Activated CD4-positive, alpha-beta T cell treated with anti-CD3 and anti-CD28 coated beads for 36 hours (primary cell): ENCODE data around the gene CSN3. TPM values are rescaled to one million over a fixed set of nuclear protein-coding genes. Genes with fewer than 3 reads are reported as not detected.

ENCODE experiments used
- ATAC-seq: fragments of 200-7000 bp; cut with Tn5 transposase; one replicate; pipeline ENCODE4 v1.10.0; 2021; ENCODE audit warnings: mild to moderate bottlenecking, moderate library complexity
- CTCF ChIA-PET: fragments of 350-600 bp; sonication (Branson Sonifier 250); formaldehyde crosslinking; loops from one replicate; lab custom pipeline; 2021; ENCODE audit warnings: antibody characterized with exemption; lab: Charles Lee
- POLR2A ChIA-PET: fragments of 350-600 bp; sonication (Branson Sonifier 250); formaldehyde crosslinking; loops from one replicate; lab custom pipeline; 2021; ENCODE audit warnings: antibody characterized with exemption, inconsistent platforms; lab: Charles Lee
- DNase-seq: peaks from one replicate; pipeline ENCODE4 v3.0.0-alpha.2; 2020
- H3K27ac Mint-ChIP-seq: one replicate; pipeline ENCODE4 v1.8.0; 2021; ENCODE audit warnings: mixed read lengths
- H3K27me3 Mint-ChIP-seq: one replicate; pipeline ENCODE4 v1.8.0; 2021; ENCODE audit warnings: mixed read lengths
- H3K36me3 Mint-ChIP-seq: one replicate; pipeline ENCODE4 v1.8.0; 2021; ENCODE audit warnings: low read depth, mixed read lengths
- H3K4me1 Mint-ChIP-seq: one replicate; pipeline ENCODE4 v1.8.0; 2021; ENCODE audit warnings: mixed read lengths
- H3K4me3 Mint-ChIP-seq: one replicate; pipeline ENCODE4 v1.8.0; 2021; ENCODE audit warnings: mild to moderate bottlenecking, moderate library complexity, mixed read lengths
- H3K9me3 Mint-ChIP-seq: one replicate; pipeline ENCODE4 v1.8.0; 2021; ENCODE audit warnings: low read depth, mixed read lengths
- intact Hi-C, 2 experiments: fragments of 100-400 bp; cut with DNase I in 1 of 2; cut with micrococcal nuclease in 1 of 2; formaldehyde crosslinking; loops; one replicate each; pipeline versions ENCODE4 v1.14.2 to v1.15.1; 2022 to 2024; cut with DNase I, micrococcal nuclease
- total RNA-seq, 2 experiments: library from RNA; stranded (reverse); gene quantifications; one replicate each; pipeline ENCODE4 v1.2.3, GENCODE V29; 2021

Gene CSN3
- total RNA-seq, 2 experiments from 2014 or later, result not detected

DNA sequence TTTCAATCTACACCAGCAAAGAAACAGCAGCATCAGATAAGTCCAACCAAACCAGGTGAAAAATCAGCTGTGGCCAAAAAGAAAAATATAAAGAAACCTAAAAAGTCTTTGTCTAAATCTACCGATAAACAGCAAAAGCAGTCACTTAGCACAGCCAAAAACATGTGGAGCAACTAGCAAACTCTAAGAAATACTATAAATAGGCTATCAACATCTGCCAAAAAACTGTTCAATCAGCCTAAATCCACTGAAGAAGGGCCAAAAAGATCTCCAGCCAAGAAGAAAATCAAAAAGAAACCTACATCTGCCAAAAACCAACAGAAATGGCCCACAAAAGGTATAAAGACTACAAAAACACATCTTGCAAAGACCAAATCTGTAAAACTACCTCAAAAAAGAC lies 55.7 kb downstream of the CSN3 start:
- DNase-seq (no peak), ATAC-seq (no peak)
- ChIA-PET POLR2A (no interaction called here), CTCF (interaction anchor here (0.9 kb wide), 1 partner anchor 29 kb away, joined by 3 read pairs; no protein-coding TSS in a partner anchor)
- H3K27me3 Mint-ChIP-seq, result peaks cover 2% of the 10 kb centered on the region
- no peak overlapping the region for H3K4me3 Mint-ChIP-seq
- no peak overlapping the region for H3K27ac Mint-ChIP-seq
- no peaks in the 10 kb centered on the region for H3K36me3 Mint-ChIP-seq
- intact Hi-C loops, result loop anchor here in 1 of 2 experiments (5.0 kb wide), 1 partner anchor 49 kb away; no protein-coding TSS in a partner anchor
- no peaks in the 10 kb centered on the region for H3K4me1 Mint-ChIP-seq
- H3K9me3 Mint-ChIP-seq, result no peaks in the 10 kb centered on the region

- ChIA-PET CTCF (no interaction called here), POLR2A (no interaction called here)
- no peak for ATAC-seq
- DNase-seq, result no peak
- H3K4me3 Mint-ChIP-seq, result no peak overlapping the region
- H3K36me3 Mint-ChIP-seq, result no peaks in the 10 kb centered on the region
- no peaks in the 10 kb centered on the region for H3K9me3 Mint-ChIP-seq
- H3K27me3 Mint-ChIP-seq, result peaks cover 2% of the 10 kb centered on the region
- no peak overlapping the region for H3K27ac Mint-ChIP-seq
- no peaks in the 10 kb centered on the region for H3K4me1 Mint-ChIP-seq
- intact Hi-C loops, result loop anchor here in 1 of 2 experiments (5.0 kb wide), 1 partner anchor 48 kb away; no protein-coding TSS in a partner anchor
These were observed 57.2 kb downstream of the CSN3 start for GRCh38 chr4:70299643-70300042.

DNA sequence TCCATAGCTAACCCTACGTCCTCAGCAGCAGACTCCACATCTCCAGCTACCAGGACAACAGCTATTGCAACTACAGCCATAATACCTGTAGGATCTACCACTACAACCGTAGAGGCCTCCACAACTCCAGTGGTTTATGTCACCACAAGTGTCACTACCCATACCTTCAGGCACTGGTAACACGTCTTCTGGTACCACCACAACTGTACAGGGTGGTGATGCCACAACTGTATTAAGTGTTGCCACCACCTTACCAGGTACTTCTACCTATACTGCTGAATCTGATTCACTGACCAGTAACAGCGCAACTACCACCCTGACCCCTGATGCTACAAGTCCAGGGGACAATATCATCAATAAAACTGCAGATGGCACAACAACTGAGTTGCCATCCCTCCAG lies 57.8 kb downstream of the CSN3 start:
- no peak for ATAC-seq
- POLR2A ChIA-PET, result no interaction called here
- H3K27ac Mint-ChIP-seq, result no peak overlapping the region
- no peaks in the 10 kb centered on the region for H3K9me3 Mint-ChIP-seq
- H3K4me3 Mint-ChIP-seq, result no peak overlapping the region
- H3K36me3 Mint-ChIP-seq, result no peaks in the 10 kb centered on the region
- H3K27me3 Mint-ChIP-seq, result peaks cover 2% of the 10 kb centered on the region
- CTCF ChIA-PET, result no interaction called here
- intact Hi-C loops, result no loop called here
- no peaks in the 10 kb centered on the region for H3K4me1 Mint-ChIP-seq
- no peak for DNase-seq

Other genes starting within 250 kb of the CSN3 start
- not detected for gene STATH, start 246.6 kb upstream of the CSN3 start, total RNA-seq
- gene HTN3, start 214.1 kb upstream of the CSN3 start, total RNA-seq, result not detected
- gene HTN1, start 192.2 kb upstream of the CSN3 start, total RNA-seq, result not detected
- gene PRR27, start 88.4 kb upstream of the CSN3 start, total RNA-seq, result not detected
- gene ODAM, start 46.9 kb upstream of the CSN3 start, total RNA-seq, result not detected
- gene FDCSP, start 16.5 kb upstream of the CSN3 start, total RNA-seq, result not detected
- gene CABS1, start 92.4 kb downstream of the CSN3 start, total RNA-seq, result not detected
- not detected for gene SMR3A, start 118.2 kb downstream of the CSN3 start, total RNA-seq
- not detected for gene SMR3B, start 140.5 kb downstream of the CSN3 start, total RNA-seq
- not detected for gene OPRPN, start 155.3 kb downstream of the CSN3 start, total RNA-seq
- gene MUC7, start 229.6 kb downstream of the CSN3 start, total RNA-seq, result not detected